ENCODE measurements around the gene OOSP3.

The OOSP3 gene

DNA sequence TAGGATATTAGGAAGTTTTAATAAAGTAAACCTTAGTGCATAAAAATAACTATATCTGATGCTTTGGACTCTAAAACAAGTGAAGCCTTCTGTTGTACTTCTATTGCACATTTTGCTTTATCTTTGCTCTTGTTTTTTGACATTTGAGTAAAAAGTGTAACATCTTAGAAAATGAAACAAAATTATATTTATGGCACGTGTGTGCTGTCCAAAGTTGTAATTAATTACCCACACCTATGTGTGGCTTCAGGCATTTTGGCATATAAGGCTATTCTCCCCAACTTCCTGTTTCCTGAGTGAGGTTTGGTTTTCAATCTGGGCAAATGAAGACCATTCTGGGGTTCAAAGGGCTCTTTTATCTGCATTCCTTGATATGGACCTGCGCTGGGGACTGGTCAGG is 59.5 kb downstream of the OOSP3 start, which contains the start of gene OOSP1:
Gene OOSP1, plus strand, starts transcription at position 301 of the 400 bp plus-strand sequence. Its CDS starts 23 bp downstream, at position 324.
- no peak within 1 kb of the TSS for H3K9ac ChIP-seq (ENCODE audit: low read depth, low read length)
- H3K4me1 ChIP-seq (ENCODE audit: insufficient read depth, low read length): no peaks in the 10 kb centered on the region
- ATAC-seq (ENCODE audit: insufficient read depth, low read depth): no peak
- H3K27ac ChIP-seq (ENCODE audit: low read length): no peak within 1 kb of the TSS
- no peaks in the 10 kb centered on the region for H3K79me2 ChIP-seq (ENCODE audit: insufficient read depth, low read length)
- no peaks in the 10 kb centered on the region for H4K20me1 ChIP-seq (ENCODE audit: insufficient read depth, low read length)
- no peaks in the 10 kb centered on the region for H3K36me3 ChIP-seq (ENCODE audit: insufficient read depth, low read length)
- H3K4me3 ChIP-seq (ENCODE audit: low read depth in 1 of 2, low read length in 2 of 2): no peak within 1 kb of the TSS
- no peaks in the 10 kb centered on the region for H3K9me3 ChIP-seq (ENCODE audit: insufficient read depth, low read length, severe bottlenecking)
- no peak for DNase-seq
- H3K27me3 ChIP-seq (ENCODE audit: insufficient read depth, low read length, poor library complexity): no peaks in the 10 kb centered on the region
- no peak within 1 kb of the TSS for H3K4me2 ChIP-seq (ENCODE audit: insufficient read depth, low read length)
- no peak within 1 kb of the TSS for H2AFZ ChIP-seq (ENCODE audit: low read depth, low read length)
- no peak for TF ChIP-seq EZH2 (IDR thresholded peaks at IDR 0.05; ENCODE audit: borderline replicate concordance, low read depth, low read length, severe bottlenecking)
- TF ChIP-seq, protein P1, sequence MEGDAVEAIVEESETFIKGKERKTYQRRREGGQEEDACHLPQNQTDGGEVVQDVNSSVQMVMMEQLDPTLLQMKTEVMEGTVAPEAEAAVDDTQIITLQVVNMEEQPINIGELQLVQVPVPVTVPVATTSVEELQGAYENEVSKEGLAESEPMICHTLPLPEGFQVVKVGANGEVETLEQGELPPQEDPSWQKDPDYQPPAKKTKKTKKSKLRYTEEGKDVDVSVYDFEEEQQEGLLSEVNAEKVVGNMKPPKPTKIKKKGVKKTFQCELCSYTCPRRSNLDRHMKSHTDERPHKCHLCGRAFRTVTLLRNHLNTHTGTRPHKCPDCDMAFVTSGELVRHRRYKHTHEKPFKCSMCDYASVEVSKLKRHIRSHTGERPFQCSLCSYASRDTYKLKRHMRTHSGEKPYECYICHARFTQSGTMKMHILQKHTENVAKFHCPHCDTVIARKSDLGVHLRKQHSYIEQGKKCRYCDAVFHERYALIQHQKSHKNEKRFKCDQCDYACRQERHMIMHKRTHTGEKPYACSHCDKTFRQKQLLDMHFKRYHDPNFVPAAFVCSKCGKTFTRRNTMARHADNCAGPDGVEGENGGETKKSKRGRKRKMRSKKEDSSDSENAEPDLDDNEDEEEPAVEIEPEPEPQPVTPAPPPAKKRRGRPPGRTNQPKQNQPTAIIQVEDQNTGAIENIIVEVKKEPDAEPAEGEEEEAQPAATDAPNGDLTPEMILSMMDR (IDR thresholded peaks at IDR 0.05; ENCODE audit: borderline replicate concordance, extremely low read depth, low read length, poor library complexity, severe bottlenecking): no peak

DNA sequence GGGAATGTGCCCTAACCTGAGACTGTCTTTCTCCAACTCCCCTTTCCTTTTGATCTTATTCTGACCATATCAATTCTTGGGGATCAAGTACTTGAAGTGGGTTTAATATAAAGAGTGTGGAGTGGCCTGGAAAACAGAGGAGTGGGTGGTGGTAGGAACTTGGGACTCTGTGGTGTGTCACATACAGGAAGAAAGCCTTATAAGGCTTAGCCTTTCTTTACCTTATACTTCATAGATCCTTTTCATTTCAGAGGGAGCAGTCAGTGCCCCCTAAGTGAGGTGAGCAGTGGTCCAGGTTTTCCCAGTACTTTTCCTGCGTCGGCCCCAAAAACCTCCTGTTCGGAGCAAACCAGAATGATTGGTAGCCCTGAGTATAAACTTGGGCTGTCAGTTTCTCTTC is 60.1 kb downstream of the OOSP3 start:
- Histone ChIP-seq H3K27me3 (ENCODE audit: insufficient read depth, low read length, poor library complexity) (no peaks in the 10 kb centered on the region), H3K9me3 (ENCODE audit: insufficient read depth, low read length, severe bottlenecking) (no peaks in the 10 kb centered on the region), H3K79me2 (ENCODE audit: insufficient read depth, low read length) (no peaks in the 10 kb centered on the region), H3K9ac (ENCODE audit: low read depth, low read length) (no peak overlapping the region), H2AFZ (ENCODE audit: low read depth, low read length) (no peak overlapping the region), H3K36me3 (ENCODE audit: insufficient read depth, low read length) (no peaks in the 10 kb centered on the region), H4K20me1 (ENCODE audit: insufficient read depth, low read length) (no peaks in the 10 kb centered on the region), H3K4me2 (ENCODE audit: insufficient read depth, low read length) (no peak overlapping the region), H3K27ac (ENCODE audit: low read length) (no peak overlapping the region), H3K4me3 (ENCODE audit: low read depth in 1 of 2, low read length in 2 of 2) (no peak overlapping the region), H3K4me1 (ENCODE audit: insufficient read depth, low read length) (no peaks in the 10 kb centered on the region)
- ATAC-seq (ENCODE audit: insufficient read depth, low read depth) (no peak), DNase-seq (no peak)
- TF ChIP-seq EZH2 (IDR thresholded peaks at IDR 0.05; ENCODE audit: borderline replicate concordance, low read depth, low read length, severe bottlenecking): no peak
- TF ChIP-seq, protein P1 (IDR thresholded peaks at IDR 0.05; ENCODE audit: borderline replicate concordance, extremely low read depth, low read length, poor library complexity, severe bottlenecking): no peak

DNA sequence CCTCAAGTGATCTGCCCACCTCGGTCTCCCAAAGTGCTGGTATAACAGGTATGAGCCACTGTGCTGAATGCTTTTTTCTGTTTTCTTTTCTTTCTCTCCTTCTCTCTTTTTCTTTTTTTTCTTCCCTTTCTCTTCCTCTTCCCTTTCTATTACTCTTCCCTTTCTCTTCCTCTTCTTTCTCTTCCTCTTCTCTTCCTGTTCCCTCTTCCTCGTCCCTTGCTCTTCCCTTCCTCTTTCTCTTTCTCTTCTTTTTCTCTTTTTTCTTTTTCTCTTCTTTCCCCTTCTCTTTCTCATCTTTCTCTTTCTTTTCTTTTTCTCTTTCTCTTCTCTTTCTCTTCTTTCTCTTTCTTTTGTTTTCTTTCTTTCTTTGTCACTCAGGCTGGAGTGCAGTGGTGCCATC is 60.9 kb downstream of the OOSP3 start:
- Histone ChIP-seq H3K27ac (ENCODE audit: low read length) (no peak overlapping the region), H3K4me3 (ENCODE audit: low read depth in 1 of 2, low read length in 2 of 2) (no peak overlapping the region), H3K36me3 (ENCODE audit: insufficient read depth, low read length) (no peaks in the 10 kb centered on the region), H3K4me2 (ENCODE audit: insufficient read depth, low read length) (no peak overlapping the region), H2AFZ (ENCODE audit: low read depth, low read length) (no peak overlapping the region), H3K9me3 (ENCODE audit: insufficient read depth, low read length, severe bottlenecking) (no peaks in the 10 kb centered on the region), H3K79me2 (ENCODE audit: insufficient read depth, low read length) (no peaks in the 10 kb centered on the region), H3K9ac (ENCODE audit: low read depth, low read length) (no peak overlapping the region), H4K20me1 (ENCODE audit: insufficient read depth, low read length) (no peaks in the 10 kb centered on the region), H3K27me3 (ENCODE audit: insufficient read depth, low read length, poor library complexity) (no peaks in the 10 kb centered on the region), H3K4me1 (ENCODE audit: insufficient read depth, low read length) (no peaks in the 10 kb centered on the region)
- DNase-seq: no peak
- no peak for TF ChIP-seq EZH2 (IDR thresholded peaks at IDR 0.05; ENCODE audit: borderline replicate concordance, low read depth, low read length, severe bottlenecking)
- TF ChIP-seq, protein P1 (IDR thresholded peaks at IDR 0.05; ENCODE audit: borderline replicate concordance, extremely low read depth, low read length, poor library complexity, severe bottlenecking): no peak
- ATAC-seq (ENCODE audit: insufficient read depth, low read depth): no peak

DNA sequence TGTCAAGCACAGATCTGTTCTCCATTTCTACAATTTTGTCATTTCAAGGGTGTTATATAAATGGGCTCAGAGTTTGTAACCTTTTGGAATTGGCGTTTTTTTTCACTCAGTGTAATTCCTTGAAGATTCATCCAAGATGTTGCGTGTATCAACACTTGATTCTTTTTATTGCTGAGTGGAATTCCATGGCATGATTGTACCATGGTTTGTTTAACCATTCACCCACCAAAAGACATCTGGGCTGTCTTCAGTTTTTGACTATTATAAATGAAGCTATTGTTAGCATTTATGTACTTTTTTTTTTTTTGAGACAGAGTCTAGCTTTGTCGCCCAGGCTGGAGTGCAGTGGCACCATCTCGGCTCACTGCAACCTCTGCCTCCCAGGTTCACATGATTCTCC is 62.5 kb downstream of the OOSP3 start:
- no peak overlapping the region for H3K27ac ChIP-seq (ENCODE audit: low read length)
- no peak overlapping the region for H3K4me3 ChIP-seq (ENCODE audit: low read depth in 1 of 2, low read length in 2 of 2)
- no peak overlapping the region for H2AFZ ChIP-seq (ENCODE audit: low read depth, low read length)
- no peaks in the 10 kb centered on the region for H3K9me3 ChIP-seq (ENCODE audit: insufficient read depth, low read length, severe bottlenecking)
- DNase-seq (no peak), ATAC-seq (ENCODE audit: insufficient read depth, low read depth) (no peak)
- H3K79me2 ChIP-seq (ENCODE audit: insufficient read depth, low read length): no peaks in the 10 kb centered on the region
- peaks cover 5% of the 10 kb centered on the region; the same call in 1 of the 2 replicates for H3K4me1 ChIP-seq (ENCODE audit: insufficient read depth, low read length)
- no peaks in the 10 kb centered on the region for H3K27me3 ChIP-seq (ENCODE audit: insufficient read depth, low read length, poor library complexity)
- no peak overlapping the region for H3K4me2 ChIP-seq (ENCODE audit: insufficient read depth, low read length)
- no peaks in the 10 kb centered on the region for H4K20me1 ChIP-seq (ENCODE audit: insufficient read depth, low read length)
- H3K36me3 ChIP-seq (ENCODE audit: insufficient read depth, low read length): no peaks in the 10 kb centered on the region
- no peak for TF ChIP-seq EZH2 (IDR thresholded peaks at IDR 0.05; ENCODE audit: borderline replicate concordance, low read depth, low read length, severe bottlenecking)
- TF ChIP-seq, protein P1 (IDR thresholded peaks at IDR 0.05; ENCODE audit: borderline replicate concordance, extremely low read depth, low read length, poor library complexity, severe bottlenecking): no peak
- H3K9ac ChIP-seq (ENCODE audit: low read depth, low read length): no peak overlapping the region

Data from DND-41 (cell line).